ENCODE results near the gene CAP1.

DNA sequence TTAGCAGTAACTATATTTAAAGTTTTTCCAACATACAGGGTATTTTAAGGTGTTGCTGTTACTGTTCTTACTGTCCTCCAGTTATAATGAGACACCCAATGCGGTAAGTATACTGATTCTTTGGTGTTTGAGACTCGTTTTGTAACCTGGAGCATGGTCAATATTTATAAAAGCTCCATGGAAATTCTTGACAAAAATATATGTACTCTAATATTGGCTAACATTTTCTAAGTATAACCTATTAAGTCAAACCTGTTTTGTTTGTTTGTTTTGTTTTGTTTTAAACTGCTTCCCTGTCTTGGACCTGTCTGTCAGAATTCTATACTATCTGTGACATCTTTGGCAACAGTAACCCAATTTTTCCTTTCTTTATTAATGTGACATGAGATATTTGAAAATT lies 15.9 kb upstream of the CAP1 start:
- TF ChIP-seq RAD51 (IDR thresholded peaks at IDR 0.05), result no peak
- TF ChIP-seq FOXM1 (IDR thresholded peaks at IDR 0.05; ENCODE audit: low read depth, low read length), result no peak
- no peak for TF ChIP-seq BACH1 (IDR thresholded peaks at IDR 0.05; ENCODE audit: borderline replicate concordance)
- TF ChIP-seq CTCF (IDR thresholded peaks at IDR 0.05 in 2 of 3, conservative IDR thresholded peaks at IDR 0.05 in 1 of 3; ENCODE audit: control insufficient read depth in 2 of 3, extremely low read depth in 1 of 3, insufficient read depth in 1 of 3, low read depth in 3 of 3, low read length in 3 of 3), result no peak
- TF ChIP-seq MAX (IDR thresholded peaks at IDR 0.05; ENCODE audit: low read depth, low read length), result no peak
- TF ChIP-seq POLR2A (IDR thresholded peaks at IDR 0.05; ENCODE audit: low read depth, low read length), result no peak
- TF ChIP-seq POLR2AphosphoS5 (IDR thresholded peaks at IDR 0.05; ENCODE audit: low read length), result no peak
- TF ChIP-seq GATAD2B (conservative IDR thresholded peaks at IDR 0.05; ENCODE audit: low read depth), result no peak
